Left colon (tissue), 2 donors: ENCODE data around the gene C1orf216. TPM values are rescaled to one million over a fixed set of nuclear protein-coding genes. Genes with fewer than 3 reads are reported as not detected.
"Not testable (repeated sequence)": the region's sequence is repeated elsewhere in the genome, so short reads cannot be mapped to it uniquely, and the experiment has no call there.

Experiments
- ATAC-seq: fragments of 200-7000 bp; cut with Tn5 transposase; one replicate; pipeline ENCODE4 v1.9.1; 2020; ENCODE audit warnings: mild to moderate bottlenecking, moderate library complexity
- DNase-seq, 2 donors: peaks; one replicate each; pipeline ENCODE4 v3.0.0-alpha.2; 2020
- intact Hi-C, 2 donors: fragments of 100-400 bp; cut with DNase I in 1 of 2; cut with micrococcal nuclease in 1 of 2; formaldehyde crosslinking; loops; one replicate each; pipeline versions ENCODE4 v1.11.2 to v1.14.0; 2022; cut with DNase I, micrococcal nuclease
- total RNA-seq, 2 donors: library from RNA; stranded (reverse); fragmentation: NEBNext Ultra II Directional; extraction: Animal tissue kit (Norgen Biotek cat#: 25700); gene quantifications; one replicate each; pipeline ENCODE4 v1.2.1, GENCODE V29; 2021
- donor health status: DM: no; HTN: no; CAD: no.
- donor health status: DM: yes; HTN: yes; CAD: no.

C1orf216 gene
- total RNA-seq, 2 donors from 2014 or later: 1.9 to 3.1 TPM

- no peak for ATAC-seq
- intact Hi-C loops: no loop called here
- no peak for DNase-seq
Observed at GRCh38 chr1:35708952-35709351, 9.7 kb downstream of the C1orf216 start.

- DNase-seq (no peak), ATAC-seq (no peak)
- intact Hi-C loops: no loop called here
Observed at GRCh38 chr1:35708441-35708921, 10.2 kb downstream of the C1orf216 start.

- peak; percentile 88 for ATAC-seq
- intact Hi-C loops: no loop called here
- peak; percentile 32 to 37 for DNase-seq
Observed at GRCh38 chr1:35707601-35708440, 10.9 kb downstream of the C1orf216 start.

- intact Hi-C loops: no loop called here
- no peak for DNase-seq
- peak; percentile 23 for ATAC-seq
Observed at GRCh38 chr1:35706846-35707600, 11.7 kb downstream of the C1orf216 start.

- intact Hi-C loops: no loop called here
- ATAC-seq (no peak), DNase-seq (no peak)
Observed at GRCh38 chr1:35702508-35702907, 16.2 kb downstream of the C1orf216 start.

- ATAC-seq: peak; percentile 21
- DNase-seq, intact Hi-C loops: not testable (repeated sequence)
Observed at GRCh38 chr1:35699152-35699551, 19.5 kb downstream of the C1orf216 start.

- DNase-seq (no peak), ATAC-seq (no peak)
- intact Hi-C loops: no loop called here
Observed at GRCh38 chr1:35692317-35692716, 26.4 kb downstream of the C1orf216 start.

- DNase-seq (no peak), ATAC-seq (no peak)
- intact Hi-C loops: no loop called here
Observed at GRCh38 chr1:35691571-35692220, 27.0 kb downstream of the C1orf216 start.

- DNase-seq (no peak), ATAC-seq (no peak)
- intact Hi-C loops: no loop called here
Observed at GRCh38 chr1:35691080-35691479, 27.6 kb downstream of the C1orf216 start.

- ATAC-seq, intact Hi-C loops, DNase-seq: not testable (repeated sequence)
Observed at GRCh38 chr1:35690103-35690502, 28.6 kb downstream of the C1orf216 start.

- ATAC-seq (no peak), DNase-seq (no peak)
- intact Hi-C loops: no loop called here
Observed at GRCh38 chr1:35688161-35688560, 30.5 kb downstream of the C1orf216 start.

- DNase-seq: no peak
- ATAC-seq: no peak
- intact Hi-C loops: no loop called here
Observed at GRCh38 chr1:35683012-35683411, 35.7 kb downstream of the C1orf216 start.

GRCh38 chr1:35680271-35680670 is 38.4 kb downstream of the C1orf216 start:
- intact Hi-C loops: no loop called here
- no peak for ATAC-seq
- no peak for DNase-seq

GRCh38 chr1:35675773-35676172 is 42.9 kb downstream of the C1orf216 start:
- intact Hi-C loops: no loop called here
- DNase-seq (no peak), ATAC-seq (no peak)

- DNase-seq (no peak), ATAC-seq (no peak)
- intact Hi-C loops: no loop called here
Observed at GRCh38 chr1:35674111-35674510, 44.6 kb downstream of the C1orf216 start.

- no peak for DNase-seq
- intact Hi-C loops: no loop called here
- ATAC-seq: no peak
Observed at GRCh38 chr1:35672116-35672515, 46.6 kb downstream of the C1orf216 start.

GRCh38 chr1:35668506-35668905 is 50.2 kb downstream of the C1orf216 start:
- no peak for ATAC-seq
- intact Hi-C loops: no loop called here

GRCh38 chr1:35666916-35667315 is 51.8 kb downstream of the C1orf216 start:
- DNase-seq (no peak), ATAC-seq (no peak)
- intact Hi-C loops: no loop called here

More at GRCh38 chr1:35668506-35668905, 50.2 kb downstream of the C1orf216 start:
- no peak for DNase-seq

- intact Hi-C loops: no loop called here
- ATAC-seq (no peak), DNase-seq (no peak)
Observed at GRCh38 chr1:35666216-35666615, 52.5 kb downstream of the C1orf216 start.
